ENCODE results near the gene CCND1. TPM values are rescaled to one million over a fixed set of nuclear protein-coding genes. Genes with fewer than 3 reads are reported as not detected.

The CCND1 gene
- total and polyA plus RNA-seq, 2 donors (not counting 1 experiment from before 2014, with no cell fraction given), result 322 to 548 TPM

- peak; percentile 73 to 82 for DNase-seq (ENCODE audit: low read depth in 2 of 2)
- H3K9me3 ChIP-seq (ENCODE audit: control insufficient read depth, insufficient read depth, low read depth, low read length), result no peaks in the 10 kb centered on the region
- TF ChIP-seq EZH2 (IDR thresholded peaks at IDR 0.05; ENCODE audit: low read length, missing control alignments), result no peak
- TF ChIP-seq CTCF (conservative IDR thresholded peaks at IDR 0.05 in 1 of 2, IDR thresholded peaks at IDR 0.05 in 1 of 2; ENCODE audit: low read depth in 1 of 2, low read length in 2 of 2), result peak; percentile 62 to 79
- H3K4me1 ChIP-seq (ENCODE audit: control insufficient read depth, extremely low read depth, insufficient read depth, low read length), result peaks cover 13% of the 10 kb centered on the region
- H3K27ac ChIP-seq (ENCODE audit: insufficient read depth, low read length), result peak overlapping the region; percentile 95
- H3K9ac ChIP-seq (ENCODE audit: insufficient read depth, low read length), result peak overlapping the region; percentile 96
- H3K4me2 ChIP-seq (ENCODE audit: extremely low read depth, insufficient read depth, low read length), result peak overlapping the region; percentile 91
- peaks cover 77% of the 10 kb centered on the region for H3K79me2 ChIP-seq (ENCODE audit: control insufficient read depth, insufficient read depth, low read length)
- peak overlapping the region; percentile 67 to 98 (median 78) for H3K4me3 ChIP-seq (replicated peaks in 1 of 4; ENCODE audit: control extremely low read depth in 1 of 4, insufficient read depth in 1 of 4, low read depth in 3 of 4, low read length in 4 of 4)
- no peak overlapping the region for H2AFZ ChIP-seq (ENCODE audit: low read length)
- H3K27me3 ChIP-seq (ENCODE audit: control insufficient read depth, insufficient read depth, low read length), result no peaks in the 10 kb centered on the region
- H3K36me3 ChIP-seq (ENCODE audit: control insufficient read depth, insufficient read depth, low read length), result peaks cover 33% of the 10 kb centered on the region
- peaks cover 2% of the 10 kb centered on the region for H4K20me1 ChIP-seq (ENCODE audit: control insufficient read depth, extremely low read depth, insufficient read depth, low read length)
Observed at GRCh38 chr11:69642913-69643632, 2.1 kb downstream of the CCND1 start.

- no peaks in the 10 kb centered on the region for H3K9me3 ChIP-seq (ENCODE audit: control insufficient read depth, insufficient read depth, low read depth, low read length)
- no peak overlapping the region for H2AFZ ChIP-seq (ENCODE audit: low read length)
- H3K4me3 ChIP-seq (replicated peaks in 1 of 4; ENCODE audit: control extremely low read depth in 1 of 4, insufficient read depth in 1 of 4, low read depth in 3 of 4, low read length in 4 of 4), result peak overlapping the region in 3 of 4 experiments; percentile 73 to 98 (median 83)
- H4K20me1 ChIP-seq (ENCODE audit: control insufficient read depth, extremely low read depth, insufficient read depth, low read length), result peaks cover 2% of the 10 kb centered on the region
- peak overlapping the region; percentile 95 for H3K27ac ChIP-seq (ENCODE audit: insufficient read depth, low read length)
- H3K4me1 ChIP-seq (ENCODE audit: control insufficient read depth, extremely low read depth, insufficient read depth, low read length), result peaks cover 13% of the 10 kb centered on the region
- no peak for DNase-seq (ENCODE audit: low read depth in 2 of 2)
- H3K4me2 ChIP-seq (ENCODE audit: extremely low read depth, insufficient read depth, low read length), result peak overlapping the region; percentile 91
- H3K36me3 ChIP-seq (ENCODE audit: control insufficient read depth, insufficient read depth, low read length), result peaks cover 36% of the 10 kb centered on the region
- no peak for TF ChIP-seq EZH2 (IDR thresholded peaks at IDR 0.05; ENCODE audit: low read length, missing control alignments)
- TF ChIP-seq CTCF (conservative IDR thresholded peaks at IDR 0.05 in 1 of 2, IDR thresholded peaks at IDR 0.05 in 1 of 2; ENCODE audit: low read depth in 1 of 2, low read length in 2 of 2), result no peak
- no peaks in the 10 kb centered on the region for H3K27me3 ChIP-seq (ENCODE audit: control insufficient read depth, insufficient read depth, low read length)
- H3K9ac ChIP-seq (ENCODE audit: insufficient read depth, low read length), result peak overlapping the region; percentile 96
- H3K79me2 ChIP-seq (ENCODE audit: control insufficient read depth, insufficient read depth, low read length), result peaks cover 83% of the 10 kb centered on the region
Observed at GRCh38 chr11:69643646-69644045, 2.7 kb downstream of the CCND1 start.

- Histone ChIP-seq H3K9me3 (ENCODE audit: control insufficient read depth, insufficient read depth, low read depth, low read length) (no peaks in the 10 kb centered on the region), H3K4me1 (ENCODE audit: control insufficient read depth, extremely low read depth, insufficient read depth, low read length) (peaks cover 13% of the 10 kb centered on the region), H3K4me3 (replicated peaks in 1 of 4; ENCODE audit: control extremely low read depth in 1 of 4, insufficient read depth in 1 of 4, low read depth in 3 of 4, low read length in 4 of 4) (peak overlapping the region in 3 of 4 experiments; percentile 73 to 98 (median 83)), H3K9ac (ENCODE audit: insufficient read depth, low read length) (peak overlapping the region; percentile 96), H3K36me3 (ENCODE audit: control insufficient read depth, insufficient read depth, low read length) (peaks cover 42% of the 10 kb centered on the region), H3K79me2 (ENCODE audit: control insufficient read depth, insufficient read depth, low read length) (peaks cover 90% of the 10 kb centered on the region), H3K4me2 (ENCODE audit: extremely low read depth, insufficient read depth, low read length) (peak overlapping the region; percentile 91), H4K20me1 (ENCODE audit: control insufficient read depth, extremely low read depth, insufficient read depth, low read length) (peaks cover 2% of the 10 kb centered on the region), H3K27me3 (ENCODE audit: control insufficient read depth, insufficient read depth, low read length) (no peaks in the 10 kb centered on the region), H3K27ac (ENCODE audit: insufficient read depth, low read length) (peak overlapping the region; percentile 95), H2AFZ (ENCODE audit: low read length) (no peak overlapping the region)
- peak; percentile 94 to 97 for DNase-seq (ENCODE audit: low read depth in 2 of 2)
- no peak for TF ChIP-seq EZH2 (IDR thresholded peaks at IDR 0.05; ENCODE audit: low read length, missing control alignments)
- peak; percentile 11 to 50 for TF ChIP-seq CTCF (conservative IDR thresholded peaks at IDR 0.05 in 1 of 2, IDR thresholded peaks at IDR 0.05 in 1 of 2; ENCODE audit: low read depth in 1 of 2, low read length in 2 of 2)
Observed at GRCh38 chr11:69644071-69644961, 3.4 kb downstream of the CCND1 start.
